GM19238 (cell line): ENCODE data around the gene CFAP46.
"Not testable (repeated sequence)": the region's sequence is repeated elsewhere in the genome, so short reads cannot be mapped to it uniquely, and the experiment has no call there.

Source experiments
- DNase-seq: peaks from one replicate; pipeline ENCODE4 v3.0.0; 2011; ENCODE audit warnings: low spot score; ENCODE audit not compliant: insufficient read length

CFAP46 gene

GRCh38 chr10:132846631-132847415, 95.5 kb downstream of the CFAP46 start:
- DNase-seq = no peak

- DNase-seq = no peak
These were observed 96.4 kb downstream of the CFAP46 start for GRCh38 chr10:132845780-132846595.

- no peak for DNase-seq
These were observed 97.3 kb downstream of the CFAP46 start for GRCh38 chr10:132845041-132845551.

- DNase-seq = no peak
These were observed 98.1 kb downstream of the CFAP46 start for GRCh38 chr10:132844069-132844809.

GRCh38 chr10:132843276-132843675, 99.1 kb downstream of the CFAP46 start:
- not testable (repeated sequence) for DNase-seq

- no peak for DNase-seq
These were observed 100.0 kb downstream of the CFAP46 start for GRCh38 chr10:132842397-132842796.

- DNase-seq = no peak
These were observed 100.8 kb downstream of the CFAP46 start for GRCh38 chr10:132841615-132841975.

- DNase-seq = no peak
These were observed 101.4 kb downstream of the CFAP46 start for GRCh38 chr10:132840698-132841614.

GRCh38 chr10:132839061-132839460, 103.3 kb downstream of the CFAP46 start:
- DNase-seq = no peak

GRCh38 chr10:132838346-132838970, 103.9 kb downstream of the CFAP46 start:
- DNase-seq = no peak

- no peak for DNase-seq
These were observed 104.5 kb downstream of the CFAP46 start for GRCh38 chr10:132837905-132838304.

GRCh38 chr10:132836832-132837540, 105.4 kb downstream of the CFAP46 start:
- peak; percentile 63 for DNase-seq

GRCh38 chr10:132836248-132836831, 106.0 kb downstream of the CFAP46 start:
- DNase-seq = no peak

GRCh38 chr10:132835848-132836233, 106.5 kb downstream of the CFAP46 start:
- DNase-seq = no peak

- no peak for DNase-seq
These were observed 107.2 kb downstream of the CFAP46 start for GRCh38 chr10:132834891-132835847.

- DNase-seq = no peak
These were observed 108.0 kb downstream of the CFAP46 start for GRCh38 chr10:132834311-132834761.

GRCh38 chr10:132833421-132834111, 108.8 kb downstream of the CFAP46 start:
- DNase-seq = no peak
